C1 segment of cervical spinal cord (tissue), 14 donors: ENCODE data around the gene SHANK1.
A peak's percentile ranks its signal among the peaks of the same experiment; 100 is the strongest.

Source experiments
- DNase-seq, 14 donors: peaks; one replicate each; lab custom pipeline; 2025; lab: John Stamatoyannopoulos, UW

The SHANK1 gene

GRCh38 chr19:50659318-50660087, 60.1 kb downstream of the SHANK1 start:
- peak in 1 of 14 donors; percentile 25 for DNase-seq

DNA sequence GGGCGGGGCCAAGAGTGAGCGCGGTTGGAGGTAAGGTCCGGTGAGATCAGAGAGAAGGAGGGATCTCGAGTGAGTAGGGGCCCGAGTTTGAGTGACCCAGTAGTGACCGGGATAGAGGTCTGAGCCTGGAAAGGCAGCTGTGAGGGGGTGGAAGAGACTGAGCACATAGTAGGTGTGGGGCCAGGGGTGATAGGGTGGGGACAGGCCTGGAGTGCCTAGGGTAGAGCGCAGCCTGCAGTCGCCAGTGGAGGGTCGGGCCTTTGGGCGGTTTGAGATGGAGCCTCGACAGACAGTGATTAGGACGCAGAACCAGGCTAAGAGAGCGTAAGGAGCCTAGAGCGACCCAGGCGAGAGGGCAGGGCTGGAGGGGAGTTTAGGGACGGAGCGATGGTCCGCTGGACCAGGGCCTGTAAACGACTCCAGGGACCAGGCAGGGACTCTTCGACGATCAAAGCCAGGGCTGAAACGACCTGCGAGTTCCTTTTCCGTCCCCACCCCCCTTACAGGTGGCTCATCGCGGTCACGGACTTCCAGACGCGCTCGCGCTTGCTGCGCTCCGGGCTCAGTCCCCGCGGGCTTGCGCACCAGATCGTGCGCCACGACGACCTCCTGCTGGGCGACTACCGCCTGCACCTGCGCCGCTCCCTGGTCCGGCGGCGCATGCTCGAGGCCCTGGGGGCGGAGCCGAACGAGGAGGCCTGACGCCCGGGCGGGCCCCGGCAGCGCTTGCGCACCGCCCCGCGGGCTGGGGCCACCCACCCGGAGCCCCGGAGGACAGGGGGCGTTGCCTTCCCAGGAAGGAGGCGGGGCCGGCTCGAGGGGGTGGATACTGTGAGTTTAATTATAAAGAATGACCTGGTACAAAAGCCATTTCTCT, 60.9 kb downstream of the SHANK1 start:
- peak in 13 of 14 donors; percentile 31 to 88 (median 71) for DNase-seq

GRCh38 chr19:50657712-50658440, 61.7 kb downstream of the SHANK1 start:
- DNase-seq = peak; percentile 57 to 100 (median 94)

- DNase-seq = no peak
Measured at GRCh38 chr19:50657222-50657669, 62.4 kb downstream of the SHANK1 start.

DNA sequence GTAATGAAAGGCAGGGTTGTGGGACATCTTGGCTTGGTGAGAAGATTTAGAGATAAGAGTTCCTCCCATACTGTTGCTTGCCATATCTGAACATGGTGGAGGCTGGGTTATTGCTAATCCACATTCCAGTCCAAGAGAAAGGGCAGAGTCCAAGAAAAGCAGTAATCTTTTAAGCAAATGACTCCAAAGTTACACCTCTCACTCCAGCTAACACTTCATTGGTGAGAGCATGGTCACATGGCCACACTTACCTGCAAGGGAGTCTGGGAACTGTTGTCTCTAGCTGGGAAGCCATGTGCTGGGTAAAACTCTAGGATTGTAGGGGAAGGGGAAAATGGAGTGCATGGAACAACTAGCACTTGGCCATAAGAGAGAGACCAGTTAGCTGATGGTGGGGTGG, 64.7 kb downstream of the SHANK1 start:
- no peak for DNase-seq

GRCh38 chr19:50652722-50653121, 66.9 kb downstream of the SHANK1 start:
- DNase-seq = no peak

- no peak for DNase-seq
Measured at GRCh38 chr19:50651174-50651573, 68.4 kb downstream of the SHANK1 start.

DNA sequence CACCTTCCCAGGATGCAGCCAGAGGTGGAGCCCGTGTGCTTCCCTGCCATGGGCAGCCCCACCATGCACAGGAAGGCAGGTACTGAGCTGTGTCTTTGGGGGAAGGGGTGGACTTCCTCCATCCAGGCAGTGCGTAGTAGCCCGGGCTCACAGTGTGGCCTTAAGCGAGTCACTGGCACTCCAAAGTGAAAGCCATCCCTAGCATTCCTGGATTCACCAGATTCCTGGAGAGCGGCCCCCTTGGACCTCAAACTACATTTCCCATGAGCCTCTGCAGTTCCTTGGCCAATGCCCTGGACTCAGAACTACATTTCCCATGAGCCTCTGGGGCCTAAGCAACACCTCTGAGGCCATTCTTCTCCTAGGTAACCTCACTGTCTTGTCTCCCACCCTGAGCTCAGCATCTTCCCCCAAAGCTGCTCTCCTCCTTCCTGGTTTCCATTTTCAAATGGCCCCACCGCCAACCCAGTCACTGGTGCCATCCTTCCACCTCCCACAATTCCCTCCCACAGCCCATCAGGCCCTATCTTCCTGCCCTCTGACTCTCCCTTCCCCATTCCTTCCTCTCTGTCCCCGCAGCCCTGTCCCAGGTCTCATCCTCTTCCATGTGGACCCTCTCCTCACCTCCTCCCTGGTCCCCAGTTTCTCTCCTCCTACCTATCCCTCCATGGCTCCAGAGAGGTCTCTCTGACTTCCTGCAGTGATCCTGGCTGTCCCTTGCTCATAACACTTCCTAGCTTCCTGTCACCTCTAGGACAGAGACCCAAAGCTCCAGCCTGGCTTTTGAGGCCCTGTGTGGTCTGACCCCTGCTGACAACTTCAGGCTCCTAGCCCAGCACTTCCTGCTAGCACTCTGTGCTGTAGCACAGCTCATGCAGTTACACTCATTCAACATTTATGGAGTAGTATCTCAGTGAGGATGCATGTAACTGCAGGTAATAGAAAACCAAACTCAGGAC, 69.9 kb downstream of the SHANK1 start, which contains the start of gene C19orf81:
Gene C19orf81, plus strand, starts transcription at position 13 of the 959 bp plus-strand sequence. Its CDS starts 0 bp downstream, at position 13.
- DNase-seq = peak in 1 of 14 donors; percentile 17

- DNase-seq = no peak
Measured at GRCh38 chr19:50648659-50649058, 70.9 kb downstream of the SHANK1 start.

GRCh38 chr19:50647879-50648615, 71.6 kb downstream of the SHANK1 start:
- no peak for DNase-seq

GRCh38 chr19:50646074-50646807, 73.4 kb downstream of the SHANK1 start:
- DNase-seq = no peak

DNA sequence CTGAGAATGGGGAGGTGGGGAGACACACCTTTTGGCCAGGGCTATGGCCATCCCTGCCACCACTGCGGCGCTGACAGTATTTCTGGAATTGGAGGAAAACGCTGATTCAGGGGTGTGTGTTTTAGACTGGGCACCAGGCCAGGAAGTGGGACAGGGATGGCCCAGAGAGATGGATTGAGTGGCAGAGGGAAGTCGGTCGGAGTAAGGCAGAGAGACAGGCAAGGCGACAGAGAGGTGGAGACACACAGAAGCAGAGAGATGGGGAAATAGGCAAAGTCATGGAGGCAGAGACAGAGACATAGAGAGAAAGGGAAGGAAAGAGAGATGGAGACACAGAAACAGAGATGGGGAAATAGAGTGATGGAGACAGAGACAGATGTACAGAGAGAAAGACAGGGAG, 74.5 kb downstream of the SHANK1 start:
- DNase-seq = no peak

GRCh38 chr19:50644315-50644915, 75.2 kb downstream of the SHANK1 start:
- no peak for DNase-seq

DNA sequence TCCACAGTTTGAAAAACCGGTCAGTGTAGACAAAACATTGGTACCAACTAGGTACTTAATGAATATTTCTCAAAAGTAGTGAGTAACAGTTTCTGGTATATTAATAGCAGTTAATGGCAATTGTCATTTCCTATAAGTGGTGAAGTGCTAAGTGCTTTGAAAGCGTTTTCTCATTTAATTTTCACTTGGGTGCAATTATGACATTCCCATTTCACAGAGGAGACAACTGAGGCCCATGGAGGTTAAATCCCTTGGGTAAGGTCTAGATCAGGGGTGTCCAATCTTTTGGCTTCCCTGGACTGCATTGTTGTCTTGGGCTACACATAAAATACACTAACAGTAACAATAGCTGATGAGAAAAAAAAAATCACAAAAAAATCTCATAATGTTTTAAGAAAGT, 79.2 kb downstream of the SHANK1 start:
- DNase-seq = no peak

- DNase-seq = peak in 12 of 14 donors; percentile 4 to 74 (median 22)
Measured at GRCh38 chr19:50639121-50640112, 80.2 kb downstream of the SHANK1 start, which contains the start of gene SYT3. Gene SYT3 (minus strand): TSS chr19:50639881. CDS start chr19:50637411, 2,470 bp downstream.

DNA sequence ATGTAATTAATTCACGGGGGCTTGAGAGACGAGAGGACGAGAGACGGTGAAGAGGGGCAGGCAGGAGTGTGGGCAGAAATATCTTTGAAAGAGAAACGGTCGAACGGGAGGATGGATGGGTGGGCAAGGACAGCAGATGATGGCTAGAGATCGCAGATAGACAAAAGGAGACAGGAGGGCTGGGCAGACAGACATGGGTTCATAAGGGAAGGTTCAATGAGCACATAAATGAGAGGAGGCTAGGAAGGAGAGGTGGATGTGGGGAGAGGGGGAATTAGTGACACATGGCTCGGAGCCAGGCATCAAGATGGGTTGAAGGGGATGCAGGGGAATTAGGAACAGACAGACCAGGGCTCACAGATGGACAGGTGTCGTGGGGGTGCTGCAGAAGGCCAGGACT, 81.0 kb downstream of the SHANK1 start:
- no peak for DNase-seq
